ENCODE measurements around the gene NFKBIB.

NFKBIB gene

DNA sequence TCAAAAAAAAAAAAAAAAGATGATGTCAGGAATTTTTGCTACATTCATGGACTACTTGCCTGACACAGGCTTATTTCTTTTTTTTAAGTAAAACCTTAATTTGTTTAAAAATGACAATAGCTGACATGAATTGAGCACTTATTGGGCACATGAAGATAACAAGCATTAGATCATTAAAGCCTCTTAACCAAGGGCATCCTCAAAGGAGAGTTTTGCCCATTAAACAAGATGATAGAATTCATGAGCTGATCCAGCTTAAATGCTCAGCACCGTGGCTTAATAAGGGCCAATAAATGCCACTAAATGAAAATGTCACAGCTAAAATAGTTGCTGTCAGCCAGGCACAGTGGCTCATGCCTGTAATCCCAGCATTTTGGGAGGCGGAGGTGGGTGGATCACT, 56.5 kb downstream of the NFKBIB start:
- H3K27me3 ChIP-seq (ENCODE audit: insufficient read depth, low read length): no peaks in the 10 kb centered on the region
- no peaks in the 10 kb centered on the region for H3K4me1 ChIP-seq (ENCODE audit: insufficient read depth, low read length)
- H3K4me3 ChIP-seq (ENCODE audit: low read length): no peak overlapping the region
- H3K36me3 ChIP-seq (ENCODE audit: insufficient read depth, low read depth, low read length): no peaks in the 10 kb centered on the region
- H3K27ac ChIP-seq (ENCODE audit: low read length): no peak overlapping the region
- no peak overlapping the region for H3K9ac ChIP-seq (ENCODE audit: low read depth, low read length)
- no peaks in the 10 kb centered on the region for H3K9me3 ChIP-seq (ENCODE audit: insufficient read depth, low read depth, low read length)

DNA sequence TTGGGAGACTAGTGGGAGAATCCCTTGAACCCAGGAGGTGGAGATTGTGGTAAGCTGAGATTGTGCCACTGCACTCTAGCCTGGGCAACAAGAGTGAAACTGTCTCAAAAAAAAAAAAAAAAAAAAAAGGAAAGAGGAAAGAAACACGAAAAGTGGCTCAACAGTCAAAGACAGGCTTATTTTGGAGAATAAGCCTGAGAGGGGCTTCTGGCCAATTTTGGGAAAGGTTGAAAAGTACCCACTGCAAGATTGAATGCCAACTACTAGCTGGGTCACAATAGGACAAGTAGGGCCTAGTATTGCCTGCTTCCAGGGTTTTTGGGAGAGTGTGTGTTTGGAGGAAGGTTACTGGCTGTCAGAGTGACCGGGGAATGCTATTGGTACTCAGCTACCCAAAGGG, 58.5 kb downstream of the NFKBIB start:
- H3K27me3 ChIP-seq (ENCODE audit: insufficient read depth, low read length): no peaks in the 10 kb centered on the region
- H3K4me3 ChIP-seq (ENCODE audit: low read length): no peak overlapping the region
- H3K27ac ChIP-seq (ENCODE audit: low read length): no peak overlapping the region
- H3K9me3 ChIP-seq (ENCODE audit: insufficient read depth, low read depth, low read length): no peaks in the 10 kb centered on the region; the same call in 1 of the 2 replicates
- H3K9ac ChIP-seq (ENCODE audit: low read depth, low read length): no peak overlapping the region
- H3K36me3 ChIP-seq (ENCODE audit: insufficient read depth, low read depth, low read length): no peaks in the 10 kb centered on the region
- no peaks in the 10 kb centered on the region for H3K4me1 ChIP-seq (ENCODE audit: insufficient read depth, low read length)
